Prostate gland (tissue), 2 donors: Measurements from ENCODE around the gene RALGPS1. TPM values are rescaled to one million over a fixed set of nuclear protein-coding genes. Genes with fewer than 3 reads are reported as not detected.
"Not testable (repeated sequence)": the region's sequence is repeated elsewhere in the genome, so short reads cannot be mapped to it uniquely, and the experiment has no call there.

ENCODE experiments used
- DNase-seq: peaks from one replicate; pipeline ENCODE4 v3.0.0-alpha.2; 2019; ENCODE audit warnings: low spot score
- H3K27ac ChIP-seq, 2 donors: fragments of 200-600 bp; sonication (generic); 2 replicates each; pipeline ENCODE4 v1.5.1; 2017 to 2019
- H3K27me3 ChIP-seq: fragments of 200-600 bp; sonication (generic); replicated peaks from 2 replicates; pipeline ENCODE4 v1.5.1; 2019; ENCODE audit not compliant: insufficient read depth
- H3K36me3 ChIP-seq, 2 donors: fragments of 200-600 bp; sonication (generic); 1 replicate in 1 of 2; 2 replicates in 1 of 2; pipeline versions ENCODE4 v1.5.1 to v1.8.1; 2017 to 2019
- H3K4me1 ChIP-seq: fragments of 200-600 bp; sonication (generic); replicated peaks from 2 replicates; pipeline ENCODE4 v1.5.1; 2019
- H3K4me3 ChIP-seq, 2 donors: fragments of 200-600 bp; sonication (generic); 2 replicates each; pipeline ENCODE4 v1.5.1; 2017 to 2019
- H3K9me3 ChIP-seq: fragments of 200-600 bp; sonication (generic); 2 replicates; pipeline ENCODE4 v1.5.1; 2017
- POLR2A ChIP-seq: fragments of 450-650 bp; IDR thresholded peaks from one replicate; pipeline ENCODE4 v1.6.1; 2016; ENCODE audit warnings: antibody characterized with exemption, mild to moderate bottlenecking
- POLR2AphosphoS5 ChIP-seq: sonication (generic); formaldehyde crosslinking; IDR thresholded peaks from one replicate; pipeline ENCODE4 v1.6.1; 2017; ENCODE audit warnings: antibody characterized with exemption
- WGBS: methylation state at CpG from one replicate; pipeline ENCODE4 v1.1.5; 2018; 5-methylcytosine and 5-hydroxymethylcytosine counted together
- intact Hi-C: fragments of 100-400 bp; cut with DNase I; formaldehyde crosslinking; loops from one replicate; pipeline ENCODE4 v1.14.2; 2022
- total RNA-seq, 2 donors: library from RNA; depleted of rRNA; stranded (reverse); fragments of >200 nt; gene quantifications; one replicate each; pipeline ENCODE4 v1.1.0, GENCODE V29; 2016
- TF ChIP-seq, protein P1 (sequence below), 4 experiments: fragments of 200-600 bp in 2 of 4; fragments of 450-650 bp in 2 of 4; sonication (generic) in 2 of 4; IDR thresholded peaks; 1 replicate in 3 of 4; 2 replicates in 1 of 4; pipeline ENCODE4 v1.5.1; 2016 to 2019; ENCODE audit warnings: antibody characterized with exemption in 4 of 4, mild to moderate bottlenecking in 2 of 4, moderate library complexity in 2 of 4

The RALGPS1 gene
- total RNA-seq, 2 donors from 2014 or later = 14.7 to 20.7 TPM

DNA sequence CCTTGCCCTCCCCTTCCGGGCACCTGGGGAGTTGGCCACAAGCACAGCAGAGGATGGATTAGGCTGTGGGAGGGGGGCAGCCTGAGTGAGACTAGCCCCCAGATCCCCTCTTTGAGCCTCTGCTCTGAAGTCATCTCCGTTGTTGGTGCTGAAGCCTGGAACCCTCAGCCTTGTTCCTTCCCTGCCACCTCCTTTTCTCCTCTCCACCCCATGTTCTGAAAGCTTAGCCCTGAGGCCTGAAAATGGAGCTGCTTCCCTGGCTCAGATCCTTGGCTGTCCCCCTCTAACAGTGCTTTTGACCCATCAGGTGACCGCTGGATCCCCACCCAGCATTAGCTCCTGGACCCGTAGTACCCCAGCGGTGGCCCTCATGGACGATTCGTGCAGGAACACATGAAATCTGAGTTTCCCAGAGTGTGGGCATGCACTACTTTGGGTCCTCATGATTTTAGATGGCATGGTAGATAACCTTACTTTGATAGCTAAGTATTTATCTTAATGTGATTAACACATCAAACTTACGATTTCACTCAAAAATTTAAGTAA is 229.4 kb downstream of the RALGPS1 start:
- Histone ChIP-seq H3K4me3 (no peak overlapping the region), H3K27me3 (no peaks in the 10 kb centered on the region), H3K4me1 (no peaks in the 10 kb centered on the region), H3K36me3 (no peaks in the 10 kb centered on the region), H3K27ac (no peak overlapping the region), H3K9me3 (no peaks in the 10 kb centered on the region)
- DNase-seq = no peak
- intact Hi-C loops = no loop called here
- TF ChIP-seq POLR2AphosphoS5 (no peak), POLR2A (no peak)
- TF ChIP-seq, protein P1, sequence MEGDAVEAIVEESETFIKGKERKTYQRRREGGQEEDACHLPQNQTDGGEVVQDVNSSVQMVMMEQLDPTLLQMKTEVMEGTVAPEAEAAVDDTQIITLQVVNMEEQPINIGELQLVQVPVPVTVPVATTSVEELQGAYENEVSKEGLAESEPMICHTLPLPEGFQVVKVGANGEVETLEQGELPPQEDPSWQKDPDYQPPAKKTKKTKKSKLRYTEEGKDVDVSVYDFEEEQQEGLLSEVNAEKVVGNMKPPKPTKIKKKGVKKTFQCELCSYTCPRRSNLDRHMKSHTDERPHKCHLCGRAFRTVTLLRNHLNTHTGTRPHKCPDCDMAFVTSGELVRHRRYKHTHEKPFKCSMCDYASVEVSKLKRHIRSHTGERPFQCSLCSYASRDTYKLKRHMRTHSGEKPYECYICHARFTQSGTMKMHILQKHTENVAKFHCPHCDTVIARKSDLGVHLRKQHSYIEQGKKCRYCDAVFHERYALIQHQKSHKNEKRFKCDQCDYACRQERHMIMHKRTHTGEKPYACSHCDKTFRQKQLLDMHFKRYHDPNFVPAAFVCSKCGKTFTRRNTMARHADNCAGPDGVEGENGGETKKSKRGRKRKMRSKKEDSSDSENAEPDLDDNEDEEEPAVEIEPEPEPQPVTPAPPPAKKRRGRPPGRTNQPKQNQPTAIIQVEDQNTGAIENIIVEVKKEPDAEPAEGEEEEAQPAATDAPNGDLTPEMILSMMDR (IDR thresholded peaks at IDR 0.05) = no peak
- WGBS = 94% methylated on average over 8 of the region's 8 CpGs

DNA sequence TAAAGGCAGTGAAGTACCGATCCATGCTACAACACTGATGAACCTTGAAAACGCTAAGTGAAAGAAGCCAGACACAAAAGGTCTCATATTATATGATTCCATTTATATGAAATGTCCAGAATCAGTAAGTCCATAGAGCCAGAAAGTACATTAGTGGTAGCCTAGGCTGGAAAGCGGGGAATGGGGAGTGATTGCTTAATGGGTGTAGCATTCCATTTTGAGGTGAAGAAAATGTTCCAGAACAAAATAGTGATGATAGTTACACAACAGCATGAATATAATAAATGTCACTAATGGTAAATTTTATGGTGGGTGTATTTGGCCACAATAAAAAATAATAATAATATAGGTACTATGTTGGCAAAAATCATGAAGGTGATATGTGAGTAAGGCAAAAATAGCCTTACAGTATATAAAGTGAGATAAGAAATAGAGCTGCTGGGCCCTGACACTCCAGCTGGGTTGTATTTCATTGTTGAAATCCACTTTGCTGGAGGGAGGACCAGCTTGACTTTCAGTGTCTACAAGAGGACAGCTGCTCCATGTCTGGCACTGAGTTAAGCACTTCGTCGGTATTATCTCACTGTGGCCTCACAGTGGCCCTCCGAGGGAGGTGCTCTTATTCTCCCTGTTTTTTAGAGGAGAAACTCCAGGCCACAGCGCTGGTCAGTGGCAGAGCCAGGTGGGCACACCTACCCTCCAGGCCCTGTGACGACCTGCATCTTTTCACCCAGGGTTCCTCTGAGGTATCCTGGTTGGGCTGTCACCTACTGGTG is 230.3 kb downstream of the RALGPS1 start:
- no peaks in the 10 kb centered on the region for H3K9me3 ChIP-seq
- H3K27me3 ChIP-seq = no peaks in the 10 kb centered on the region
- DNase-seq = no peak
- H3K27ac ChIP-seq = peak overlapping the region; percentile 13 to 31
- intact Hi-C loops = no loop called here
- no peaks in the 10 kb centered on the region for H3K36me3 ChIP-seq
- no peaks in the 10 kb centered on the region for H3K4me1 ChIP-seq
- no peak overlapping the region for H3K4me3 ChIP-seq
- WGBS = 65% methylated on average over 8 of the region's 8 CpGs
- TF ChIP-seq POLR2A (no peak), POLR2AphosphoS5 (no peak)
- TF ChIP-seq, protein P1 (IDR thresholded peaks at IDR 0.05) = no peak

DNA sequence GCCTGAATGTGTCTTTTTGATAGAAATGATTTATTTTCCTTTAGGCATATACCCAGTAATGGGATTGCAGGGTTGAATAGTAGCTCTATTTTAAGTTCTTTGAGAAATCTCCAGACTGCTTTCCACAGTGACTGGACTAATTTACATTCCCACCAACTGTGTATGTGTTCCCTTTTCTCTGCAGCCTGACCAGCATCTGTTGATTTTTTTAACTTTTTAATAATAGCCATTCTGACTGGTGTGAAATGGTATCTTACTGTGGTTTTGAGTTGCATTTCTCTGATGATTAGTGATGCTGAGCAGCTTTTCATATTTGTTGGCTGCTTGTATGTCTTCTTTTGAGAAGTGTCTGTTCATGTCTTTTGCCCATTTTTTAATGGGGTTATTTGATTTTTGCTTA is 232.3 kb downstream of the RALGPS1 start:
- DNase-seq, H3K27me3 ChIP-seq, intact Hi-C loops: not testable (repeated sequence)

DNA sequence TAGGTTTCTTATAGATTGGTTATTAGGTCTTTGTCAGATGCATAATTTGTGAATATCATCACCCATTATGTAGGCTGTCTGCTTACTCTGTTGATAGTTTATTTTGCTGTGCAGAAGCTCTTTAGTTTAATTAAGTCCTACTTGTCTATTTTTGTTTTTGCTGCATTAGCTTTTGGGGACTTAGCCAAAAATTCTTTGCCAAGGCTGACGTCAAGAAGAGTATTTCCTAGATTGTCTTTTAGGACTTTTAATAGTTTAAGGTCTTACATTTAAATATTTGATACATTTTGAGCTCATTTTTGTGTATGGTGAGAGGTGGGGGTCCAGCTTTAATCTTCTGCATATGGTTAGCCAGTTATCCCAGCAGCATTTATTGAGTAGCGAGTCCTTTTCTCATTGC is 232.7 kb downstream of the RALGPS1 start:
- Histone ChIP-seq H3K4me3 (no peak overlapping the region), H3K9me3 (no peaks in the 10 kb centered on the region), H3K4me1 (no peaks in the 10 kb centered on the region), H3K27me3 (no peaks in the 10 kb centered on the region), H3K36me3 (no peaks in the 10 kb centered on the region), H3K27ac (no peak overlapping the region)
- DNase-seq = no peak
- WGBS = 65% methylated on average over 2 of the region's 2 CpGs
- intact Hi-C loops = no loop called here
- TF ChIP-seq, protein P1 (IDR thresholded peaks at IDR 0.05) = no peak
- TF ChIP-seq POLR2AphosphoS5 = no peak
- no peak for TF ChIP-seq POLR2A

More for the DNA sequence above, 232.3 kb downstream of the RALGPS1 start:
- H3K36me3 ChIP-seq, H3K9me3 ChIP-seq, H3K4me3 ChIP-seq, H3K4me1 ChIP-seq, H3K27ac ChIP-seq: not testable (repeated sequence)

DNA sequence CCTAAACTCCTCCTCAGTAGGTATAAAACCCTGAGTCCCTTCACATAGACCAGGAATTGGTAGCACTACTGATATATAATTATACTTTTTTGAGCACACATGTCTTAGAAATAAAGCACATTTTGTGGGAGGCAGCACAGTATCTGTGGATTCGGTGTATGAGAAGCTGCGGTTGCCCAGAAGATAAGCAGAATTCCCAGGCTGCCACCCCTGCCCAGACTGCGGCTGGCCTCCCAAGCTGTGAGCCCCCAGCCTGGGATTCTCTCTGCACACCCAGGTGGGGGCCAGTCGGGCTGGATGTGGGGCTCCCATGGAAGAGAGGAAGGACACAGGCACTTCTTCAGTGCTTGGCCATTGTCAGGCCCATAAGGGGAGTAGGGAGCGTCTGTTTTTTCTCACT is 233.4 kb downstream of the RALGPS1 start:
- H3K36me3 ChIP-seq = no peaks in the 10 kb centered on the region
- no peaks in the 10 kb centered on the region for H3K4me1 ChIP-seq
- H3K9me3 ChIP-seq = no peaks in the 10 kb centered on the region
- DNase-seq = no peak
- TF ChIP-seq POLR2A (no peak), POLR2AphosphoS5 (no peak)
- TF ChIP-seq, protein P1 (IDR thresholded peaks at IDR 0.05) = no peak
- no peak overlapping the region for H3K4me3 ChIP-seq
- intact Hi-C loops = no loop called here
- no peaks in the 10 kb centered on the region for H3K27me3 ChIP-seq
- WGBS = 90% methylated on average over 5 of the region's 5 CpGs
- no peak overlapping the region for H3K27ac ChIP-seq
